Measurements from ENCODE around the gene METTL9. TPM values are rescaled to one million over a fixed set of nuclear protein-coding genes. Genes with fewer than 3 reads are reported as not detected.
"Not testable (repeated sequence)": the region's sequence is repeated elsewhere in the genome, so short reads cannot be mapped to it uniquely, and the experiment has no call there.

Gene METTL9
- total RNA-seq, 6 experiments from 2014 or later, result 9.6 to 29.3 (median 15.5) TPM

GRCh38 chr16:21554795-21555585 is 44.4 kb upstream of the METTL9 start:
- no peak overlapping the region for H3K4me3 ChIP-seq
- intact Hi-C loops (cut with DNase I), result loop anchor here in 1 of 2 donors (10.0 kb wide), 1 partner anchor 400 kb away; the partner anchor contains the start of genes DNAH3 and LDAF1
- DNase-seq (peak; percentile 81 to 91 (median 90)), ATAC-seq (peak; percentile 92 to 99 (median 97))
- no peak overlapping the region for H3K27ac ChIP-seq
- H3K9me3 ChIP-seq, result no peaks in the 10 kb centered on the region
- H3K4me1 ChIP-seq, result no peaks in the 10 kb centered on the region
- no peaks in the 10 kb centered on the region for H3K36me3 ChIP-seq
- WGBS (ENCODE audit: insufficient coverage, low coverage, low lambda C conversion rate, missing lambda C conversion rate), result 16% methylated on average over 32 of the region's 41 CpGs
- TF ChIP-seq CTCF (IDR thresholded peaks at IDR 0.05), result peak; percentile 93 to 100 (median 100)
- TF ChIP-seq POLR2A (IDR thresholded peaks at IDR 0.05), result no peak
- H3K27me3 ChIP-seq, result no peaks in the 10 kb centered on the region

DNA sequence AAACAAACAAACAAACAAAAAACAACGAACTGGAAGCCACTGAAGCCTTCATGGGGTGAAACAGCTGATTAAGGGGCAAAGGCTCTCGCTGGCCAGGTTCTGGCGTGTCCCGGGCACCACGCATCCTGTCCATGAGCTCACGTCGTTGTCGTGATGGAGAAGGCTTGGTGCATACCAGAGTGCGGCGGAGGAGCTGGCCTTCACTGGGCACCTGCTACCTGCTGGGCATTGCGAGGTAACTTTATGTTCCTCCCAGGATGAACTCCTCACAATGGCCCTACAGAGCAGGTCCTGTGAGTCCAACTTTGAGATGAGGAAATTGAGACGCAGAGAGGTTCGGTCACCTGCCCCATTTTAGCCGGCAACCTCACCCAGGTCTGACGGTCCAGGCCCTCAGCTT is 43.8 kb upstream of the METTL9 start:
- not testable (repeated sequence) for H3K27ac ChIP-seq, ATAC-seq, H3K4me1 ChIP-seq, H3K36me3 ChIP-seq, H3K4me3 ChIP-seq, H3K27me3 ChIP-seq, H3K9me3 ChIP-seq
- intact Hi-C loops (cut with DNase I), result loop anchor here in 1 of 2 donors (10.0 kb wide), 1 partner anchor 401 kb away; the partner anchor contains the start of genes DNAH3 and LDAF1
- 77% methylated on average over 15 of the region's 15 CpGs for WGBS (ENCODE audit: insufficient coverage, low coverage, low lambda C conversion rate, missing lambda C conversion rate)
- DNase-seq, result peak in 1 of 3 donors; percentile 46

- H3K4me1 ChIP-seq, H3K27me3 ChIP-seq, H3K36me3 ChIP-seq, H3K27ac ChIP-seq, H3K4me3 ChIP-seq, H3K9me3 ChIP-seq, ATAC-seq: not testable (repeated sequence)
- DNase-seq, result peak in 1 of 3 donors; percentile 34
- intact Hi-C loops (cut with DNase I), result loop anchor here in 1 of 2 donors (10.0 kb wide), 1 partner anchor 401 kb away; the partner anchor contains the start of genes DNAH3 and LDAF1
- 76% methylated on average over 4 of the region's 4 CpGs for WGBS (ENCODE audit: insufficient coverage, low coverage, low lambda C conversion rate, missing lambda C conversion rate)
These were observed 43.3 kb upstream of the METTL9 start for GRCh38 chr16:21556026-21556595.

DNA sequence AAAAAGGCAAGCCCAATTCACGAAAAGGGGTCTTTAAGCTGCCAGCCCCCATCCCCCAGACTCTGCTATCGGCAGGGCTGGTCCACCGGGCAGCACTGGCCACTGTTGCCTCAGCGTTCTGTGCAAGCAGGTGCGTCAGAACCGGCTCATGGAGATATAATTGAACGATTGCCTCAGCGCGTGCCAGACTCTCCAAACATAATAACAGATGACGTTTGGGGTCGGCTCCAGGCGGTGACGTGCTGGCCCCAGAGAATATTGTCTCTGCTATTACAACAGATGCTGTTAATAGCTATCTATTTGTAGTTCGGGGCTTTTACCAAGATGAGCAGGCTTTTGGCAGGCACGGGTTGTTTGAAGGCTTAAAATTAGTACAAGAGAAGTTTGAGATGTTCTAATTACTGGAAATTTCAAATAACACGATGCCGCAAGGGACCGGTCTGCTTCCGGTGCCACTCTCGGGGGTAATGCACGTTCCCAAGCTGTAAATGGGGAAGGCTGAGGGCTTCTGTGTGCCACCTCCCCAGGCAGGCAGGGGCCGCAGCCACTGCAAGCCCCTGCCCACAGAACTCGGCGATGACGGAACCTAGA is 42.6 kb upstream of the METTL9 start:
- not testable (repeated sequence) for H3K4me1 ChIP-seq, H3K4me3 ChIP-seq, H3K27me3 ChIP-seq, H3K27ac ChIP-seq, H3K36me3 ChIP-seq, H3K9me3 ChIP-seq
- DNase-seq (peak in 2 of 3 donors; percentile 29 to 75), ATAC-seq (peak in 3 of 4 donors; percentile 12 to 66 (median 28))
- 50% methylated on average over 19 of the region's 25 CpGs for WGBS (ENCODE audit: insufficient coverage, low coverage, low lambda C conversion rate, missing lambda C conversion rate)
- intact Hi-C loops (cut with DNase I), result loop anchor here in 1 of 2 donors (10.0 kb wide), 1 partner anchor 402 kb away; the partner anchor contains the start of genes DNAH3 and LDAF1

- no peak overlapping the region for H3K4me3 ChIP-seq
- no peak for TF ChIP-seq POLR2A (IDR thresholded peaks at IDR 0.05)
- peaks cover 0 to under 1% (median 0%) of the 10 kb centered on the region in 4 donors for H3K4me1 ChIP-seq
- no peaks in the 10 kb centered on the region for H3K36me3 ChIP-seq
- WGBS (ENCODE audit: insufficient coverage, low coverage, low lambda C conversion rate, missing lambda C conversion rate), result 50% methylated on average over 2 of the region's 2 CpGs
- intact Hi-C loops (cut with DNase I), result no loop called here
- H3K9me3 ChIP-seq, result no peaks in the 10 kb centered on the region
- DNase-seq (peak in 1 of 3 donors; percentile 10), ATAC-seq (no peak)
- no peak overlapping the region for H3K27ac ChIP-seq
- no peaks in the 10 kb centered on the region for H3K27me3 ChIP-seq
These were observed 38.9 kb upstream of the METTL9 start for GRCh38 chr16:21560462-21560861.

DNA sequence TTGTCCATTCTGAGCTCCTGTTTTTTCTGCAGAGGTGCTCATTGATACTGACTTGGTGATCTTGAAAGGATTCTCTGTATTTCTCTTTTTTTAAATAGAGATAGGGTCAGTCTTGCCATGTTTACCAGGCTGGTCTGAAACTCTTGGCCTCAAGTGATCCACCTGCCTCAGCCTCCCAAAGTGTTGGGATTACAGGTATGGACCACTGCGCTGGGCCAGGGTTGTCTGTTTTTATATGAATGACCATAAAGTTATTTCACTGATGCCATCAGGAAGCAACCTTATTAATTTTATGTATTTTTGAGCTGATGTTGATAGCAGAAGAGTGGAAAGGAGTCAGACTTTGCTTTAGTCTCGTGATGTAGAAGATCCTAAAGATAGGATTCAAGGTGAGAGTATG is 35.7 kb upstream of the METTL9 start:
- no peak for TF ChIP-seq POLR2A (IDR thresholded peaks at IDR 0.05)
- no peak for TF ChIP-seq CTCF (IDR thresholded peaks at IDR 0.05)
- intact Hi-C loops (cut with DNase I), result no loop called here

DNA sequence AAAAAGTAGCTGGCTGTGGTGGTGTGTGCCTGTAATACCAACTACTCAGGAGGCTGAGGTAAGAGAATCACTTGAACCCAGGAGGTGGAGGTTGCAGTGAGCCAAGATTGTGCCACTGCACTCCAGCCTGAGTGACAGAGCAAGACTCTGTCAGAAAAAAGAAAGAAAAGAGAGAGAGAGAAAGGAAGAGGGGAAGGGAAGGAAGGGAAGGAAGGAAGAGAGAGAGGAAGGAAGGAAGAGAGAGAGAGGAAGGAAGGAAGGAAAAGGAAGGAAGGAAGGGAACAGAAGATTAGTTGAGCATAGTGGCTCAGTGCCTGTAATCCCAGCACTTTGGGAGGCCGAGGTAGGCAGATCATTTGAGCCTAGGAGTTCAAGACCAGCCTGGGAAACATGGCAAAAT is 35.0 kb upstream of the METTL9 start:
- ATAC-seq; intact Hi-C loops (cut with DNase I); DNase-seq; H3K27me3 ChIP-seq; H3K4me3 ChIP-seq; H3K9me3 ChIP-seq; H3K27ac ChIP-seq; H3K4me1 ChIP-seq; H3K36me3 ChIP-seq: not testable (repeated sequence)
- 92% methylated on average over 1 of the region's 1 CpG for WGBS (ENCODE audit: insufficient coverage, low coverage, low lambda C conversion rate, missing lambda C conversion rate)

More for the DNA sequence above, 35.7 kb upstream of the METTL9 start:
- ATAC-seq (no peak), DNase-seq (peak in 1 of 3 donors; percentile 3)
- Histone ChIP-seq H3K36me3 (no peaks in the 10 kb centered on the region), H3K27ac (no peak overlapping the region), H3K4me3 (no peak overlapping the region), H3K4me1 (peaks cover 0 to 9% (median 0%) of the 10 kb centered on the region in 4 donors), H3K27me3 (no peaks in the 10 kb centered on the region), H3K9me3 (no peaks in the 10 kb centered on the region)
- WGBS (ENCODE audit: insufficient coverage, low coverage, low lambda C conversion rate, missing lambda C conversion rate), result 93% methylated on average over 2 of the region's 2 CpGs

Measured in right lobe of liver (tissue), 6 donors.